ENCODE measurements around the gene CNDP1.
A peak's percentile ranks its signal among the peaks of the same experiment; 100 is the strongest.

Gene CNDP1

GRCh38 chr18:74595431-74595830 lies 61.1 kb downstream of the CNDP1 start:
- DNase-seq: no peak

DNA sequence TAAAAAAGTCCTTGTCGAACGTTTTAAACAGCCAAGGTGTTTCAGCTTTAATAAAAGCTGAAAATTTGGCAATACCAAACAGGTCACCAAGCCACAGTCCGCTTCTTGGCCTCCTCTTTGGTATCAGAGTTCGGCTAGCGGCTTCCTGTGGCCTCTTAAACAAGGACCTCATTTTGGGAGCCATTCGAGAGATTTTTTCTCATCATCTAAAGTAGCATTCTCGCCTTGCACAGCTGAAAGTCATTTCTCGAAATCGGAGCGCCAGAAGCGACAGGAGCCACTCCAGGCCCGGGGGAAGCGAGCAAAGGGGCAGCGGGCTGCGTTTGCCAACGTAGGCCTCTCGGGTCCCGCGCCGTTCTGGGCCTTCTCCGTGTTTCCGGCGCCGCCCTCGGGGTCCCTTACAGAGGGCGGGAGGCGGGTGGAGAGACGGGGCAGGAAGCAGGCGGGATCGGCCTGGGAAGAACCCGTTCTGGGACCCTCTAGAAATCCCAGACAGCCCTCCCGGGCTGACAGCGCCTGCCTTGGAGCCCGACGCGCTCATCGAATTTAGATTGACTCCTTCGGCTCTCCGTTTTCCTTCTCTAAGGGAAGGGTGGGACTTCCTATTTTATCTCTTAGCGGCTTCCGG lies 62.8 kb downstream of the CNDP1 start:
- peak; percentile 60 for DNase-seq

GRCh38 chr18:74597662-74598349 lies 63.5 kb downstream of the CNDP1 start, which contains the start of gene ZNF407:
Gene ZNF407, plus strand, starts transcription at chr18:74597870. Its CDS starts 33,150 bp downstream, at chr18:74631020.
- peak; percentile 82 for DNase-seq

- peak; percentile 64 for DNase-seq
Measured at GRCh38 chr18:74598350-74599001, 64.2 kb downstream of the CNDP1 start.

GRCh38 chr18:74604361-74604760 lies 70.1 kb downstream of the CNDP1 start:
- DNase-seq: no peak

- no peak for DNase-seq
Measured at GRCh38 chr18:74604774-74605173, 70.5 kb downstream of the CNDP1 start.

DNA sequence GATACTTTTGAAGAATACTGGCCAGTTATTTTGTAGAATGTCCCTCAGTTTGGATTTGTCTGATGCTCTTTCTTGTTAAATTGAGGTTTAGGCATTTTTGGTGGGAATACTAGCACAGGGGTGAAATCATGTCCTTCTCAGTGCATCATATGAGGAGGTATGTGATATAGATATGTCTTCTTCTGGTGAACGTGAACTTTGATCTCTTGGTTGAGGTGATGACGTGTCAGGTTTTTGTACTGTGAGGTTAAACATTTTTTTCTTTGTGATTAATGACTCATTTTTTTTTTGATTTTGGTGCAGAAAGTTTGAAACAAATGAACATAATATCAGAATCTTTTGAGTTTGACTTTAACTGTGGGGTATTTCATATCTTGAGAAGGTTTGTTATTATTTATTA lies 74.4 kb downstream of the CNDP1 start:
- no peak for DNase-seq

DNA sequence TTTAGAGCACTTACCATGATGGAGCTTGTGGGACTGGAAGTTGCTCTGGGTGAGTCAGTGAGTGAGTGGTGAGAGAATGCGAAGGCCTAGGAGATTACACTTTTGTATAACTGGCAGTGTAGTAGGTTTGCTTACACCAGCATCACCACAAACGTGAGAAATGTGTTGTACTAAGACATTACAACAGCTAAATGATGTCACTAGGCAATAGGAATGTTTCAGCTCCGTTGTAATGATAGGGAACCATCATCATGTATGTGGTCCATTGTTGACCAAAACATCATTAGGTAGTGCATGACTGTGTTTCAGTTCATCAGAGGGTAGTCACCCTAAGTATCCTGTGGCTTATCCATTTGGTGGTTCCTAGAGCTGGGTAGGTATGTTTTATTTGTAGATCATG lies 75.2 kb downstream of the CNDP1 start:
- DNase-seq: no peak

GRCh38 chr18:74610051-74610615 lies 75.8 kb downstream of the CNDP1 start:
- DNase-seq: no peak

- DNase-seq: no peak
Measured at GRCh38 chr18:74610860-74611259, 76.6 kb downstream of the CNDP1 start.

DNA sequence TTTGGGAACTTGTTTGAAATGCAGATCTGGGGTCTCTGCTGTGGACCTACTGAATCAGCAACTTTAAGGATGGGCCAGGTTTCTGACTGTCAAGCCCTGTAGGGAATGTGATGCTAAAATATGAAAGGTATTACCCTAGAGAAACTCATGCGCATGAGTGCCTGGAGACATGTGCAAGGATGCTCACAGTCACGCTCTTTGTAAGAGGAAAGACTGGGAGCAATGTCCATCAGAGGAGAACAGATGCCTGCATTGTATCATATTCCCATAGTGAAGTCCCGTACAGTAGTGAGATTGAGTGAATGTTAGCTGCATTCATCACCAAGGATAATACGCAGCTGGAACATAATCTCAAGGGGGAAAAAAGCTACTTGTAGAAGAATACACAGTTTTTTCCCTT lies 77.5 kb downstream of the CNDP1 start:
- DNase-seq: no peak

DNA sequence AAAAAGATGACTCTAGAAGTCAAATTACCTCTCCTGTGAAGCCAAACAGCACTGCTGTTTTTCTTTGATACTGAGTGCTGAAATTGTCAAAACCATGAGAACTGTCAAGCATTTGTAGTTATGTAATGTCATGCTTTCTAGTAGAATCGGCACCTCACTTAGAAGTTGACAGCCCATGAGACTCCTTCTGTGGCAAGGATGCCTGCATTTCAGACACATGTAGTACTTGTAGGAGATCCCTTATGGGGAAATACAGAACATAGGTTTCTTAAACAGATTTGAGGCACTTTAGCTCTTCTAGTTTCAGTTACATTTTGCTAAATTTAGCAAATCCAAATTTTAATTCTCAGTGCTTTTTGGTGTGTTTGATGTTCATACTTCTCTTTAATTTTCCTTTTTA lies 79.1 kb downstream of the CNDP1 start:
- DNase-seq: no peak

DNA sequence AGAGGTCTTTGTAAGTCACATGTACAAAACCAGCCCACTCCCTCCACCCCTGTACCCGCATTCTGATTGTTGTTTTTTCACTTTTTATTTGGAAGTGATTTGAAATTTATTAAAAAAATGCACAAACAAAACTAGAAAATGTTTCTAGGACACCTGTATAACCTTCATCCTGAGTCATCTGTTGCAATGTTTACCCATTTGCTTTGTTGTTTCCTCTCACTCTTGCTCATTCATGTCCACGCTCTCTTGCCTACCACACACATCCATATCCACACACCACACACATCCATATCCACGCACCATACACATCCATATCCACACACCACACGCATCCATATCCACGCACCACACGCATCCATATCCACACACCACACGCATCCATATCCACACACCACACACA lies 82.2 kb downstream of the CNDP1 start:
- DNase-seq: no peak

DNA sequence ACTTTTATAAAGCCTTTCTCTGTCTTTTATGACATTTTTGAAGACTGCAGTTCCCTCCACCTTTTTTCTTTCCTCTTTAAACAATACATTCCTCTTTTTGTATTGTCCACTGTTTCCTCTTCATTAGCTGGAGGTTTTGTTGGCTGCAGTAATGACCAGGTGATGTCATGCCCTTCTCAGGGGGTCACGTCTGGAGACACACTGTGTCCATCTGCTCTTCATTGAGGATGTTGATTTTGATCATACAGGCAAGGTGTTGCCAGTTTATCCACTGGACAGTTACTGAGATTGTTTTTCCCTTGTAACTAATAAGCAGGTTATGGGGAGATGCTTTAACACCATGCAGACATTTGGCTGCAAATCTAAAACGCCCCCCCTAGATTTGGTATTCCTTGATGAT lies 83.2 kb downstream of the CNDP1 start:
- DNase-seq: no peak

DNA sequence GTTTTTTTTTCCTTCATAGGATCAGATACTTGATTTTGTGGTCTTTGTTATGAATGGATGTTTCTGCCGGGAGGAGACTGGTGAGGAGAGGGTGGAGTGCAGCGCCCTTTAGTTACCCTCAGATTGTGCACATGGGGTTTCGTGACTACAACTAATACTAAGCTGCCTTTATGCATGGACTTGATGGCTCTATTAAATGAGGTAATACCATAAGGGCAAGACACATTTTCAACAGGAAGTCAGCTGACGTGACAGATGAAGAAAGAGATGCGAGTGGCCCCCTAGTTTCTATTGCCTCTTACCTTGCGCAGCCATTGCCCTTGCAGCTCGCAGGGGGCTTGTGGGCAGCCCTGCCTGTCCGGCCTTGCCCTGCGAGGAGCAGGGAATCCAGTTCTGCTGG lies 87.8 kb downstream of the CNDP1 start:
- DNase-seq: no peak

DNA sequence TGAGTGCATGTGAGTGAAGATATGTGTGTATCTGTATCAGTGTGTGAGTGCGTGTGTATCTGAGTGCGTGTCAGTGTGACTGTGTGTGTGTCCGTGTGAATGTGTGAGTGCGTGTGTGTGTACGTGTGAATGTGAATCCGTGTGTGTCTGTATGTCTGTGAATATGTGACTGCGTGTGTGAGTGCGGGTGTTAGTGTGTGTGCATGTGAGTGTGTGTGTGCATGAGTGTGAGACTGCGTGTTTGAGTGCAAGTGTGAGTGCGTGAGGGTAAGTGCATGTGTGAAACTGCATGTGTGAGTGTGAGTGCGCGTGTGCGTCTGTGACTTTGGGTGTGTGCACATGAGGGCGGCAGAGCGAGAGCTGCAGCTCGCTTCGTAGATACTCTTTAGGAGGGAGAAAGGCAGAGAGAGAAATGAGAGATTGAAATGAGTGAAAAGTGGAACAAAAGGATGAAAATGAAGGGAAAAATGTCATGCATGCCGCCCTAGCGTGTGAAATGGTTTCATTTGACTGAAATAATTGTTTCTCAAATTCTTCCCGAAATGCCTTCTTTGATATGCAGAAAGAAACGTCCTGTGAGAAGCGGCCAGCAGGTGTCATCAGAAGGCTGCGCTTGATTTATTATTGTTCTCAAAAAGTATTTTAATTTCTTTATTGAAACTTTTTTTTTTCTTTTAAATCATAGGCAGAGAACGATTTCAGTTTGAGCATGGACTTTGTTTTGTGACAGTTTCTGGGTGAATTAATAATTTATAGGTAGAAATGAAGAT lies 88.9 kb downstream of the CNDP1 start:
- no peak for DNase-seq

- no peak for DNase-seq
Measured at GRCh38 chr18:74624466-74624865, 90.2 kb downstream of the CNDP1 start.

GRCh38 chr18:74625157-74625556 lies 90.9 kb downstream of the CNDP1 start:
- no peak for DNase-seq

GRCh38 chr18:74626049-74626874 lies 92.0 kb downstream of the CNDP1 start:
- DNase-seq: no peak

DNA sequence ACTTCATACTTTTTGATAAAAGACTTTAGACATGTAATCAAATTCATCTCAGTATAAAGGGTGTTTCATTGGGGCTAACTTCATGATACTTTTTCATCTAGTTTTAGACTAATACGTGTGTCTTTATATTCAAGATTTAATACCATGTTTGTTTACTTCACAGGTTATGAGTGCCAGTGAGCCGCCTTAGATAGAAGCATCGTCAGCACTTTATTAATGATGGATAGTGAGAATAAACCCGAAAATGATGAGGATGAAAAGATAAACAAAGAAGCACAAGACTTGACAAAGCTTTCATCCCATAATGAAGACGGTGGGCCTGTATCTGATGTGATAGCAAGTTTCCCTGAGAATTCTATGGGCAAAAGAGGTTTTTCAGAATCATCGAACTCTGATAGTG lies 96.5 kb downstream of the CNDP1 start:
- no peak for DNase-seq

DNA sequence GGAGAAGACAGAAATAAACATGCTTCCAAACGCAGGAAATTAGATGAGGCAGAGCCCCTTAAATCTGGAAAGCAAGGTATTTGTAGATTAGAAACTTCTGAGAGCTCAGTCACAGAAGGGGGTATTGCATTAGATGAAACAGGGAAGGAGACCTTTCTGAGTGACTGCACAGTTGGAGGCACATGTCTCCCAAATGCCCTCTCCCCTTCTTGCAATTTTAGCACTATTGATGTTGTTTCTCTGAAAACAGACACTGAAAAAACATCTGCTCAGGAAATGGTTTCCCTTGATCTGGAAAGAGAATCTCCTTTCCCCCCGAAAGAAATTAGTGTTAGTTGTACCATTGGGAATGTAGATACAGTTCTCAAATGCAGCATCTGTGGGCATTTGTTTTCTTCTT lies 96.9 kb downstream of the CNDP1 start:
- no peak for DNase-seq

All from effector CD4-positive, alpha-beta T cell (primary cell).